PC-9 (cell line): Measurements from ENCODE around the gene ABL1.

Experiments used
- EZH2 ChIP-seq: fragments of 200-600 bp; sonication (generic); IDR thresholded peaks from 2 replicates; pipeline ENCODE4 v1.8.0; 2017; ENCODE audit warnings: antibody characterized with exemption, low read depth
- TF ChIP-seq, protein P1 (sequence below): fragments of 200-600 bp; sonication (generic); conservative IDR thresholded peaks from 2 replicates; pipeline ENCODE4 v1.6.1; 2017; ENCODE audit warnings: mixed run types, antibody characterized with exemption, mild to moderate bottlenecking, moderate library complexity

DNA sequence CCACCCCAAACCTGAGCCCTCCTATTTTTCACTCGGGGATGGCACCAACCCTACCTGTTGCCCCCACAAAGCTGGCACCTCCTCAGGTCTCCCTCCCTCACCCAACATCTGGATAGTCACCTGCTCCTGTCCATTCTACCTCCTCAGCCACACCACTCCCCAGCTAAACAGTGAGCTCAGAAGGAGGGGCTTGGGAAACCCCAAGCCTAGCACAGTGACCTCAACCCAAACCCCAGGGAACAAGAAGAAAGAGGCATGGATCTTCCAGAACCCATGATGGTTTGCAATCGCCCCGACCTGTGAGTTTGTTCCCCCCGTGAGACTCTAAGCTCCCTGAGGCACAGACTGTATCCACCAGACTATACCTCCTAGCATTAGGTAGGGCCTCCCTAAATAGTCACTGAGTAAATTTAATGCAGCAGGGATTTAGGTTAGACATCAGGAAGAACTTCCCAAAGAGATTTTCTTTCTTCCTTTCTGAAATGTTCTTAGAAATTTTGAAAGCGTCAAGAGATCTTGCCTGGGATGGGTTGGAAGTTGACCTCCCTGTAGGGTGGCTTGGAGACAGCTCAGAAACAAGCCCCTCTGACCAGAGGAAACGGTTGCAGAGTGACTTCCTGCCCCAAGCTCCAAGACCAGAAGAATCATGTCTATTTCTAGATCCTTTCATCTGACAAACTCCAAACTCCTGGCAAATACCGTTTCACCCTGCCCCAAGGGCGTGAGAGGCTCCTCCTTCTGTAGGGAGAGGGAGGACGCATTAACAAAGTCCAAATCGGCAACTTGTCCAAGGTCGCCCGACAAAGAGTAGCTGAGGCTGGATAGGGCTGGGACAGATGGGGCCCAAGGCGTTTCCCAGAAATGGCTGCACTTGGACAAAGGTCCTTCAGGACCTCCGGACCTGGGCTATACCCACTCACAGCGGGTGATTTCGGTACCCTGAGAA lies 99.9 kb downstream of the ABL1 start:
- TF ChIP-seq, protein P1, sequence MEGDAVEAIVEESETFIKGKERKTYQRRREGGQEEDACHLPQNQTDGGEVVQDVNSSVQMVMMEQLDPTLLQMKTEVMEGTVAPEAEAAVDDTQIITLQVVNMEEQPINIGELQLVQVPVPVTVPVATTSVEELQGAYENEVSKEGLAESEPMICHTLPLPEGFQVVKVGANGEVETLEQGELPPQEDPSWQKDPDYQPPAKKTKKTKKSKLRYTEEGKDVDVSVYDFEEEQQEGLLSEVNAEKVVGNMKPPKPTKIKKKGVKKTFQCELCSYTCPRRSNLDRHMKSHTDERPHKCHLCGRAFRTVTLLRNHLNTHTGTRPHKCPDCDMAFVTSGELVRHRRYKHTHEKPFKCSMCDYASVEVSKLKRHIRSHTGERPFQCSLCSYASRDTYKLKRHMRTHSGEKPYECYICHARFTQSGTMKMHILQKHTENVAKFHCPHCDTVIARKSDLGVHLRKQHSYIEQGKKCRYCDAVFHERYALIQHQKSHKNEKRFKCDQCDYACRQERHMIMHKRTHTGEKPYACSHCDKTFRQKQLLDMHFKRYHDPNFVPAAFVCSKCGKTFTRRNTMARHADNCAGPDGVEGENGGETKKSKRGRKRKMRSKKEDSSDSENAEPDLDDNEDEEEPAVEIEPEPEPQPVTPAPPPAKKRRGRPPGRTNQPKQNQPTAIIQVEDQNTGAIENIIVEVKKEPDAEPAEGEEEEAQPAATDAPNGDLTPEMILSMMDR, result no peak
- no peak for TF ChIP-seq EZH2
